Measurements from ENCODE around the gene MORN1. TPM values are rescaled to one million over a fixed set of nuclear protein-coding genes. Genes with fewer than 3 reads are reported as not detected.

Gene MORN1
- total and polyA plus RNA-seq, 10 of the 15 experiments (the other 5 are each of a cell fraction or from before 2014, with no cell fraction given) = 0.76 to 7.9 (median 5.5) TPM

- TF ChIP-seq POLR2A (IDR thresholded peaks at IDR 0.05; ENCODE audit: low read depth, low read length) = no peak
- no peak for TF ChIP-seq IKZF2 (IDR thresholded peaks at IDR 0.05)
- no peak for TF ChIP-seq SUZ12 (IDR thresholded peaks at IDR 0.05; ENCODE audit: unreplicated experiment)
- TF ChIP-seq NBN (IDR thresholded peaks at IDR 0.05) = no peak
- H3K27me3 ChIP-seq (replicated peaks in 1 of 2; ENCODE audit: control insufficient read depth in 2 of 2, insufficient read depth in 2 of 2, low read length in 1 of 2) = no peaks in the 10 kb centered on the region
- in situ Hi-C loops (cut with MboI) = no loop called here
- H3K79me2 ChIP-seq (ENCODE audit: control insufficient read depth, insufficient read depth, low read length) = no peaks in the 10 kb centered on the region; the same call in 1 of the 2 replicates
- H3K27ac ChIP-seq (ENCODE audit: control insufficient read depth, insufficient read depth) = no peak overlapping the region
- ATAC-seq (no peak), DNase-seq (ENCODE audit: low read depth, low spot score) (no peak), FAIRE-seq (no peak)
- WGBS (ENCODE audit: insufficient coverage, insufficient replicate concordance, low lambda C conversion rate, missing lambda C conversion rate) = 85% methylated on average over 27 of the region's 28 CpGs
- SMC1A ChIA-PET (ENCODE audit: uncharacterized antibody, unreplicated experiment) = no interaction called here
- RAD21 ChIA-PET (ENCODE audit: unreplicated experiment) = no interaction called here
- H3K4me3 ChIP-seq = no peak overlapping the region
- no peak overlapping the region for H2AFZ ChIP-seq (ENCODE audit: control insufficient read depth, low read depth, low read length)
- BruUV-seq (replicated peaks) = no TSS peak
- H3K4me1 ChIP-seq (ENCODE audit: control insufficient read depth, insufficient read depth, low read length) = no peaks in the 10 kb centered on the region
- POLR2A ChIA-PET = no interaction called here
- H3K36me3 ChIP-seq (ENCODE audit: control insufficient read depth in 2 of 2, insufficient read depth in 2 of 2, low read length in 1 of 2) = peaks cover 0 to 4% of the 10 kb centered on the region in 2 experiments; a peak in 2 of 4 replicates
- CTCF ChIA-PET = no interaction called here
- H4K20me1 ChIP-seq (ENCODE audit: control insufficient read depth, insufficient read depth) = no peaks in the 10 kb centered on the region
- no peak overlapping the region for H3K9ac ChIP-seq (ENCODE audit: control insufficient read depth, insufficient read depth, low read length)
- intact Hi-C loops (cut with micrococcal nuclease; ENCODE audit: unreplicated experiment) = no loop called here
- H3K9me3 ChIP-seq (replicated peaks; ENCODE audit: control insufficient read depth, insufficient read depth, low read length) = no peaks in the 10 kb centered on the region; the same call in 2 of the 3 replicates
- H3K4me2 ChIP-seq (ENCODE audit: control insufficient read depth, insufficient read depth) = no peak overlapping the region
These were observed 118.5 kb downstream of the MORN1 start for GRCh38 chr1:2272686-2273400.

DNA sequence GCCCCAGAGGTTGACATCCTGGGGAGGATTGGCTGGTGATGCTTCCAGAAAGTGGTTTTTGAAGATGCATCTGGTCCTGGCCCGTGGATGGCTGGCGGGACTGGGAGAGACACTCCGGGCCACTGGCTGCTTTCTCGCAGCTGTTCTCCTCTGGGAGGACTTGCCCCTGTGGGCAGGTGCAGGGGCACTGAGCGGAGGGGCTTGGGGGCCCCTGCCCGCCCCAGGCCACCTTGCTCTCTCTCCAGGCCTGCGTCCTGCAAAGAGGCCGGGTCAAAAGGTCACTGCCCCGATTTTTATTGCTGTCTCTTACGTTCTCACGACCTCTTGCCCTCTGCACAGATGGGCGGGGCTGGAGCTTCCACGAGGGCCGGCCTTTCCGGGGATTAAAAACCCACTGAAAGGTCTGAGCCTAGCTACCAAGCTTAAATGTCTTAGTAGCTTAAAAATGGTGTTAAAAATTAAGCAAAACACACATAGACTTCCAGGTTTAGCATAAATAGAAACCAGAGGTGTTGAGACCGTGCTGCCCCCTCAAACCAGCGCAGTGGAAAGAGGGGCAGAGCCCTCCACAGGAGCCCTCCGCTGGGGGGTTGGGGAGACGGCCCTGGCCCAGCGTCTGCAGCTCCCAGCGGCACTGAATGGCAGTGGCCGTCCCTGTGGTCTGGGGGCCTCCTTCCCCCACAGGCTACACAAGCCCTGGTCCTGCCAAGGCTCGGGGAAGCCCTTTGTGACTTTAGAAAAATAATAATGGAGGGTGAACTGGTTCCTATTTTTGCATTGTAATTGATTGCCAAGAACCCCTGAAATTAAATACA lies 119.3 kb downstream of the MORN1 start:
- CTCF ChIA-PET = interaction anchor here (1.1 kb wide), 1 partner anchor 11 kb away, joined by 3 read pairs; no protein-coding TSS in a partner anchor
- no peak for TF ChIP-seq RAD21 (IDR thresholded peaks at IDR 0.05; ENCODE audit: insufficient read depth, low read depth, low read length)
- TF ChIP-seq TCF3 (IDR thresholded peaks at IDR 0.05; ENCODE audit: borderline replicate concordance, insufficient read depth, low read depth, low read length) = no peak
- no peak for TF ChIP-seq CUX1 (IDR thresholded peaks at IDR 0.05; ENCODE audit: insufficient replicate concordance, low read depth, low read length)
- no peak for TF ChIP-seq WRNIP1 (IDR thresholded peaks at IDR 0.05; ENCODE audit: borderline replicate concordance, low read depth, low read length)
- TF ChIP-seq YY1 (IDR thresholded peaks at IDR 0.05; ENCODE audit: low read depth, low read length) = no peak
- TF ChIP-seq SIN3A (IDR thresholded peaks at IDR 0.05; ENCODE audit: low read depth, low read length) = no peak
- no peak for TF ChIP-seq ZNF274 (IDR thresholded peaks at IDR 0.05; ENCODE audit: insufficient read depth, insufficient read length)
- no peak for TF ChIP-seq DPF2 (IDR thresholded peaks at IDR 0.05)

More for the DNA sequence above, 119.3 kb downstream of the MORN1 start:
- WGBS (ENCODE audit: insufficient coverage, insufficient replicate concordance, low lambda C conversion rate, missing lambda C conversion rate) = 85% methylated on average over 23 of the region's 23 CpGs
- H3K4me2 ChIP-seq (ENCODE audit: control insufficient read depth, insufficient read depth) = no peak overlapping the region
- H3K79me2 ChIP-seq (ENCODE audit: control insufficient read depth, insufficient read depth, low read length) = no peaks in the 10 kb centered on the region; the same call in 1 of the 2 replicates
- no peaks in the 10 kb centered on the region for H3K4me1 ChIP-seq (ENCODE audit: control insufficient read depth, insufficient read depth, low read length)
- in situ Hi-C loops (cut with MboI) (no loop called here), intact Hi-C loops (cut with micrococcal nuclease; ENCODE audit: unreplicated experiment) (no loop called here)
- H3K27ac ChIP-seq (ENCODE audit: control insufficient read depth, insufficient read depth) = no peak overlapping the region
- RAD21 ChIA-PET (ENCODE audit: unreplicated experiment) = no interaction called here
- no peak overlapping the region for H3K4me3 ChIP-seq
- SMC1A ChIA-PET (ENCODE audit: uncharacterized antibody, unreplicated experiment) = no interaction called here
- ATAC-seq (no peak), FAIRE-seq (no peak), DNase-seq (ENCODE audit: low read depth, low spot score) (no peak)
- no peaks in the 10 kb centered on the region for H4K20me1 ChIP-seq (ENCODE audit: control insufficient read depth, insufficient read depth)
- H3K36me3 ChIP-seq (ENCODE audit: control insufficient read depth in 2 of 2, insufficient read depth in 2 of 2, low read length in 1 of 2) = no peaks in the 10 kb centered on the region; a peak in 3 of 4 replicates
- no peak overlapping the region for H2AFZ ChIP-seq (ENCODE audit: control insufficient read depth, low read depth, low read length)
- H3K27me3 ChIP-seq (replicated peaks in 1 of 2; ENCODE audit: control insufficient read depth in 2 of 2, insufficient read depth in 2 of 2, low read length in 1 of 2) = no peaks in the 10 kb centered on the region
- no peak overlapping the region for H3K9ac ChIP-seq (ENCODE audit: control insufficient read depth, insufficient read depth, low read length)
- BruUV-seq (replicated peaks) = no TSS peak
- POLR2A ChIA-PET = no interaction called here
- H3K9me3 ChIP-seq (replicated peaks; ENCODE audit: control insufficient read depth, insufficient read depth, low read length) = no peaks in the 10 kb centered on the region

All from GM12878 (cell line).